Astrocyte (in vitro differentiated cells and primary cell): ENCODE data around the gene ANKRD28.

Source experiments
- CTCF ChIP-seq: IDR thresholded peaks from 2 replicates; pipeline ENCODE4 v1.5.1; 2011; ENCODE audit warnings: low read depth, mild to moderate bottlenecking, inconsistent platforms, low read length, moderate library complexity; ENCODE audit not compliant: insufficient read depth
- EZH2 ChIP-seq: IDR thresholded peaks from 2 replicates; pipeline ENCODE4 v1.6.1; 2012; ENCODE audit warnings: mild to moderate bottlenecking, low read length, inconsistent platforms; ENCODE audit not compliant: insufficient read depth

DNA sequence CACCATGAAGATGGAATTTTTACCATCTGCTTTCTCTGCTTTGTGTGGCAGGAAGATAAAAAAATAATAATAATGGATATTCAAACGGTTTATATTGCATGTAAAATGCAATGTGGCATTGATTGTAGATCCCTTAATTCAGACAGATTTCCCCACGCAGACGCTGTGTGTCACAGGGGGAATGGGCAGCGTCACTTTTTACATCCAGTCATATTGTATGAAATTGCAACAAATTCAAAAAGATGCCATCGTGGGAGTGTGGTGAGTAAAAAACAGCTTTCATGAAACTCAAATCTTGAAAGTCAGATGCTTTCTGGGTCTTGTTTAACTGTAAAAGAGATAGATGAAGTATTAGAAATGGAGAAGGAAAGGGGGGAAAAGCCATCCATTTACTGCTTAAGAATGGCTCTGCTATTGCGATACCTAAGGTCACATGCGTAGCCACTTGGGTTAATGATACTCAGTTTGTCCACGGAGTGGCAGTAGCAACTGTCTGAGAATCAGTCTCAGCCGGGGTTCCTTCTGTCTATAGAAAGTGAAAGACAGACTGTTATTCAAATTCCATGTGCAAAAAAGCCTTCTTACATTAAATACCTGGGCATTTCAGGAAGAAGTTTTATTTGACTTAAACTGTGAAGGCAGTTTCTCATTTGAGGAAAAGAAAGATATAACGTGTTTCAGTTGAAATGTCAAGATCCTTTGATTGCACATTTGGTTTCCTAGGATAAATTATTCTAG is 167.8 kb downstream of the ANKRD28 start:
- TF ChIP-seq CTCF = peak; percentile 78
- no peak for TF ChIP-seq EZH2
